Lower lobe of right lung (tissue), 2 donors: ENCODE results near the gene ATP2A3. TPM values are rescaled to one million over a fixed set of nuclear protein-coding genes. Genes with fewer than 3 reads are reported as not detected.

Experiments used
- ATAC-seq, 2 donors: fragments of 200-7000 bp; cut with Tn5 transposase; one replicate each; pipeline ENCODE4 v1.9.1; 2020 to 2022; ENCODE audit warnings: mild to moderate bottlenecking in 2 of 2, moderate library complexity in 2 of 2
- DNase-seq: peaks from one replicate; pipeline ENCODE4 v3.0.0-alpha.2; 2020
- H3K27ac ChIP-seq: fragments of 200-600 bp; one replicate; pipeline ENCODE4 v1.8.0; 2022
- H3K27me3 ChIP-seq: fragments of 200-600 bp; one replicate; pipeline ENCODE4 v1.8.0; 2022; ENCODE audit warnings: low read depth
- H3K36me3 ChIP-seq: fragments of 200-600 bp; one replicate; pipeline ENCODE4 v1.8.0; 2022; ENCODE audit warnings: mild to moderate bottlenecking
- H3K4me1 ChIP-seq: fragments of 200-600 bp; one replicate; pipeline ENCODE4 v1.8.0; 2022
- H3K4me3 ChIP-seq: fragments of 200-600 bp; one replicate; pipeline ENCODE4 v1.8.0; 2022; ENCODE audit warnings: mild to moderate bottlenecking
- H3K9me3 ChIP-seq: fragments of 200-600 bp; one replicate; pipeline ENCODE4 v1.8.0; 2022
- intact Hi-C: fragments of 100-400 bp; cut with DNase I; formaldehyde crosslinking; loops from one replicate; pipeline ENCODE4 v1.11.0; 2022
- total RNA-seq: library from RNA; stranded (reverse); fragmentation: NEBNext Ultra II Directional; extraction: Animal tissue kit (Norgen Biotek cat#: 25700); gene quantifications from one replicate; pipeline ENCODE4 v1.2.1, GENCODE V29; 2021
- TF ChIP-seq, protein P1 (sequence below): fragments of 200-600 bp; IDR thresholded peaks from one replicate; pipeline ENCODE4 v1.8.0; 2022; ENCODE audit warnings: antibody characterized with exemption, mild to moderate bottlenecking
- donor health status: DM: no; HTN: yes; CAD: no; lungs with severe emphysema.

Gene ATP2A3
- total RNA-seq, 1 donor from 2014 or later = 45.6 TPM

DNA sequence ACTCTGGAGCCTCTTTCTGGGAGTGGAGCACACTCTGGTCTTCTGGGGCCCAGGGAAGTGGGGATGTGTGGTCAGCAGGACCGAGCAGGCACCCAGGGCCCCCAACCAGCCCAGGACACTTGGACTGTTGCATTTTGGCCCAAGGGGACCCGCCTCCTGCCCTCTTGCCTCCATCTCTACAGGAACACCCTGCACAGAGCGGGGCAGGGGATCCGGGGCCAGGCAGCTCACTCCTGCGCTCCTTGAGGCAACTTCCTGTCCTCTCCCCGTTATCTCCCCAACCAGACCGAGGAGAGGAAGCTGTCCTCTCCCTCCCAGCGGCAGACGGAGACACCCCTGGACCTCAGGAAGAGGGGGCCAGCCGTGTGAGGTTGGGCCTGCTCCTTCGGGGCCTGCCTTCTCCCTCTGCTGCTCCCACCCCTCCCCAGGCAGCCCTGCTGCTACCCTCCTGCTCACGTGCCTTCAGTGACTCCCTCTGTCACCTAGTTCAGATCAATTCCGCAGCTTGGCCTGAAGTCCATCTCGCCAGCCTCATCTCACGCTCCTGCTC, 10.0 kb upstream of the ATP2A3 start:
- no peak overlapping the region for H3K4me3 ChIP-seq
- H3K36me3 ChIP-seq = no peaks in the 10 kb centered on the region
- no peaks in the 10 kb centered on the region for H3K27me3 ChIP-seq
- peaks cover 42% of the 10 kb centered on the region for H3K4me1 ChIP-seq
- ATAC-seq (peak in 1 of 2 donors; percentile 17), DNase-seq (peak; percentile 50)
- peaks cover 10% of the 10 kb centered on the region for H3K9me3 ChIP-seq
- TF ChIP-seq, protein P1, sequence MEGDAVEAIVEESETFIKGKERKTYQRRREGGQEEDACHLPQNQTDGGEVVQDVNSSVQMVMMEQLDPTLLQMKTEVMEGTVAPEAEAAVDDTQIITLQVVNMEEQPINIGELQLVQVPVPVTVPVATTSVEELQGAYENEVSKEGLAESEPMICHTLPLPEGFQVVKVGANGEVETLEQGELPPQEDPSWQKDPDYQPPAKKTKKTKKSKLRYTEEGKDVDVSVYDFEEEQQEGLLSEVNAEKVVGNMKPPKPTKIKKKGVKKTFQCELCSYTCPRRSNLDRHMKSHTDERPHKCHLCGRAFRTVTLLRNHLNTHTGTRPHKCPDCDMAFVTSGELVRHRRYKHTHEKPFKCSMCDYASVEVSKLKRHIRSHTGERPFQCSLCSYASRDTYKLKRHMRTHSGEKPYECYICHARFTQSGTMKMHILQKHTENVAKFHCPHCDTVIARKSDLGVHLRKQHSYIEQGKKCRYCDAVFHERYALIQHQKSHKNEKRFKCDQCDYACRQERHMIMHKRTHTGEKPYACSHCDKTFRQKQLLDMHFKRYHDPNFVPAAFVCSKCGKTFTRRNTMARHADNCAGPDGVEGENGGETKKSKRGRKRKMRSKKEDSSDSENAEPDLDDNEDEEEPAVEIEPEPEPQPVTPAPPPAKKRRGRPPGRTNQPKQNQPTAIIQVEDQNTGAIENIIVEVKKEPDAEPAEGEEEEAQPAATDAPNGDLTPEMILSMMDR = no peak
- intact Hi-C loops = no loop called here
- peak overlapping the region; percentile 58 for H3K27ac ChIP-seq

DNA sequence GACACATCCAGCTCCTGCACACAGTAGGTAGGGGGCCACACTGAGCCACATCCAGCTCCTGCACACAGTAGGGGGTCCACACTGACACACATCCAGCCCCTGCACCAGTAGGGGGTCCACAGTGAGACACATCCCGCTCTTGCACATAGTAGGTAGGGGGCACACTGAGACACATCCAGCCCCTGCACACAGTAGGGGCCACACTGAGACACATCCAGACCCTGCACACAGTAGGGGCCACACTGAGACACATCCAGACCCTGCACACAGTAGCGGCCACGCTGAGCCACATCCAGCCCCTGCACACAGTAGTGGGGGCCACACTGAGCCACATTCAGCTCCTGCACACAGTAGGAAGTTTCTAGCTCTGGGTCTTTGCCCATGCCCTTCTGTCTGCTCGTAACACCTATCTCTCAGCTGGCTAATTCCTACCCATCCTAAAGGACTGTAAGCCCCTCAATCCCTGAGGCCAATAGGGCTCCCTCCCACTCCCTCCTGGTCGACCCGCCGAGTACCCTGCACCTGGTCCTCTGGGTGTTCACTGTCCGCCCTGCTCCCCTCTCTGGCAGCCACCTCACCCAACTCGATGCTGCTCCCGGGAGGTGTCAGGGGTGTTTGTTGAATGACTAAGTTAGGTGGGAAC, 9.4 kb upstream of the ATP2A3 start:
- peaks cover 6% of the 10 kb centered on the region for H3K9me3 ChIP-seq
- ATAC-seq = no peak
- no peaks in the 10 kb centered on the region for H3K36me3 ChIP-seq
- no peaks in the 10 kb centered on the region for H3K27me3 ChIP-seq
- intact Hi-C loops = no loop called here
- TF ChIP-seq, protein P1 = no peak
- H3K4me3 ChIP-seq = no peak overlapping the region
- peak; percentile 34 for DNase-seq
- peaks cover 38% of the 10 kb centered on the region for H3K4me1 ChIP-seq
- H3K27ac ChIP-seq = peak overlapping the region; percentile 58

DNA sequence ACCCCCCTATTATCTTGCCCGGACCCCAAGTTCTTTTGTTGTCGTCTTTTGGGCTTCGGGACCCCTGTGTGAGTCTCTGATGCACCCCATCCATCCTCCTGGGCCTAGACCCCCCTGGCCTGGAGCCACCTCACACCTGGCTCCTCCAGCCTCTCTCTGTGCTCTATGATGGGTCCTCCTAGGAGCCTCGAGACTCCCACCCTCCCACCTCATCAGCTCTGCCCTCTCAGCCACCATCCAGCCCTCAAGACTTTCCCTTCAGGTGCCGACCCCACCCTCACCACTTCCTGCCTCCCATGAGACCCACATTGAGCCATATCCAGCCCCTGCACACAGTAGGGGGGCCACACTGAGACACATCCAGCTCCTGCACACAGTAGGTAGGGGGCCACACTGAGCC, 8.7 kb upstream of the ATP2A3 start:
- no peak overlapping the region for H3K27ac ChIP-seq
- no peak overlapping the region for H3K4me3 ChIP-seq
- H3K9me3 ChIP-seq = peaks cover 6% of the 10 kb centered on the region
- H3K4me1 ChIP-seq = peaks cover 34% of the 10 kb centered on the region
- intact Hi-C loops = no loop called here
- H3K27me3 ChIP-seq = no peaks in the 10 kb centered on the region
- TF ChIP-seq, protein P1 = no peak
- H3K36me3 ChIP-seq = no peaks in the 10 kb centered on the region
- DNase-seq (peak; percentile 20), ATAC-seq (no peak)

DNA sequence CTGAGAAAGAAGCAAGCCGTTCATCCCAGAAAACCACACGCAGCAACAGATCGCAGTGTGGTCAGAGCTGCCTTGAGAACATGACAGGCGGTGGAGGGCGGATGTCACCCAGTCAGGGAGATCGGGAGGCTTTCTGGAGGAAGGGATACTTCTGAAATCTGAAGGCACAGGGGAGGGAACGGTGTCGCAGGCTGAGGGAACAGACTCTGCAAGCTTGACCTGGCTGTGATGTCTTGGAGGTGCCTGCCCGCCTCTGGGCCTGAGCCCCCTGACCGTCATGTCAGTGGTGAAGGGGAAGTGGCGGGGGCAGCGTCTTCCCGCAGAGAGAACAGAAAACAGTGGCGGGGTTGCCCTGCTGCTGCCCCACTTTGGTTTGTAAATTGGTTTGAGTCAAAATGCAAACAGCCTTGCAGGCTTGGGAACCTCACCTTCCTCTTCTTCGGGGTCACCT, 8.1 kb upstream of the ATP2A3 start:
- no peak overlapping the region for H3K27ac ChIP-seq
- ATAC-seq (no peak), DNase-seq (peak; percentile 46)
- no peak overlapping the region for H3K4me3 ChIP-seq
- peaks cover 6% of the 10 kb centered on the region for H3K9me3 ChIP-seq
- intact Hi-C loops = no loop called here
- H3K4me1 ChIP-seq = peaks cover 27% of the 10 kb centered on the region
- TF ChIP-seq, protein P1 = no peak
- no peaks in the 10 kb centered on the region for H3K27me3 ChIP-seq
- no peaks in the 10 kb centered on the region for H3K36me3 ChIP-seq

DNA sequence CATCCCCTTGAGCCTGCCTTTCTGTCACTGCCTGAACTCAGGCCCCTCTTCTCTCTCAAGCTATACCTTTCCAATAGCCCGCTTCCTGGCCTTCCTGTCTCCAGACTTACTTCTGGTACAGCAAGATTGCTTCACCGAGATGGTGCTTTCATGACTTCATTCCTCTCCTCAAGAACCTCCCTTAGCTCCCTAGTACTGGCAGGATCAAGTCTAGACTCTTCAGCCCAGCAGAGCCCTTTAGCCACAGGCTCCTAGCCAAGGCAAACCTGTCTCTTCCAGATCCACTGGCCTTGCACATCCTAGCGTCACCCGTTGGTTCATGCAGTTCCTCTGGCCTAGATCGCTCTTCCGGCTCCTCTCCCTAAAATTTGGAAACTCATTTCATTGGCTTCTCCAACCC, 6.4 kb upstream of the ATP2A3 start:
- DNase-seq (no peak), ATAC-seq (no peak)
- Histone ChIP-seq H3K27me3 (no peaks in the 10 kb centered on the region), H3K4me1 (peaks cover 12% of the 10 kb centered on the region), H3K27ac (no peak overlapping the region), H3K9me3 (peaks cover 6% of the 10 kb centered on the region), H3K4me3 (no peak overlapping the region), H3K36me3 (no peaks in the 10 kb centered on the region)
- intact Hi-C loops = no loop called here
- TF ChIP-seq, protein P1 = no peak
